ENCODE measurements around the gene ANKLE1.

DNA sequence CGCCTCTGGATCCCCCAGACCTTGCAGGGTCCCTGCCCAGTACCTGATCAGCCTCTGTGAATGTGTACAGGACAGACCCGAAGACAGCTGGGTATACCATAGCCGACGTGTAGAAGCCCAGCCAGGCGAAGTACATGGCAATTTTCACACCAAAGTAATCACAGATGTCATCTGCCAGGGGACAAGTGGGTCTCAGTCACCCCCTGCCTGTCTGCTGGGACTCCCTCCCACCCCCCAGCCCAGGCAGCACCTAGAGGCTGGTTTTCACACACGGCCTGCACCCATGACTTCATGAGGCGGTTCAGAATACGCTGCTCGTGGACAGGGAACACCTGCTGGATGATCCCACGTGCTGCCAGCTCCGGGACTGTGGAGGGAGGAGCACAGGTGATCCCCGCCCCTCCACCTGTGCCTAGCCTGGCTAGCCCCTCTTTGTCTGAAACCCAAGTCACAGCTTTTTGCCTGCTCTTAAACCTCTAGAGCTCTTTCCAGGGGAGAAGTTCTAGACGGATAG lies 49.4 kb downstream of the ANKLE1 start:
- TF ChIP-seq, protein P1, sequence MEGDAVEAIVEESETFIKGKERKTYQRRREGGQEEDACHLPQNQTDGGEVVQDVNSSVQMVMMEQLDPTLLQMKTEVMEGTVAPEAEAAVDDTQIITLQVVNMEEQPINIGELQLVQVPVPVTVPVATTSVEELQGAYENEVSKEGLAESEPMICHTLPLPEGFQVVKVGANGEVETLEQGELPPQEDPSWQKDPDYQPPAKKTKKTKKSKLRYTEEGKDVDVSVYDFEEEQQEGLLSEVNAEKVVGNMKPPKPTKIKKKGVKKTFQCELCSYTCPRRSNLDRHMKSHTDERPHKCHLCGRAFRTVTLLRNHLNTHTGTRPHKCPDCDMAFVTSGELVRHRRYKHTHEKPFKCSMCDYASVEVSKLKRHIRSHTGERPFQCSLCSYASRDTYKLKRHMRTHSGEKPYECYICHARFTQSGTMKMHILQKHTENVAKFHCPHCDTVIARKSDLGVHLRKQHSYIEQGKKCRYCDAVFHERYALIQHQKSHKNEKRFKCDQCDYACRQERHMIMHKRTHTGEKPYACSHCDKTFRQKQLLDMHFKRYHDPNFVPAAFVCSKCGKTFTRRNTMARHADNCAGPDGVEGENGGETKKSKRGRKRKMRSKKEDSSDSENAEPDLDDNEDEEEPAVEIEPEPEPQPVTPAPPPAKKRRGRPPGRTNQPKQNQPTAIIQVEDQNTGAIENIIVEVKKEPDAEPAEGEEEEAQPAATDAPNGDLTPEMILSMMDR (IDR thresholded peaks at IDR 0.05; ENCODE audit: extremely low read depth in 1 of 2, insufficient read depth in 1 of 2, low read depth in 1 of 2, low read length in 2 of 2), result no peak
- no peak for TF ChIP-seq POLR2AphosphoS5 (IDR thresholded peaks at IDR 0.05; ENCODE audit: insufficient read depth, low read depth, low read length)
- no peak for TF ChIP-seq POLR2A (IDR thresholded peaks at IDR 0.05; ENCODE audit: low read depth, low read length)
- TF ChIP-seq EZH2 (IDR thresholded peaks at IDR 0.05; ENCODE audit: borderline replicate concordance, low read depth, low read length, severe bottlenecking), result no peak
- TF ChIP-seq, protein P2, sequence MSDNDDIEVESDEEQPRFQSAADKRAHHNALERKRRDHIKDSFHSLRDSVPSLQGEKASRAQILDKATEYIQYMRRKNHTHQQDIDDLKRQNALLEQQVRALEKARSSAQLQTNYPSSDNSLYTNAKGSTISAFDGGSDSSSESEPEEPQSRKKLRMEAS (IDR thresholded peaks at IDR 0.05; ENCODE audit: insufficient read depth, insufficient read length), result no peak
- no peak for TF ChIP-seq FOS (IDR thresholded peaks at IDR 0.05; ENCODE audit: borderline replicate concordance, insufficient read depth, low read length)
- TF ChIP-seq GATA2 (IDR thresholded peaks at IDR 0.05; ENCODE audit: insufficient read depth, insufficient read length, low read depth, low read length), result no peak
- TF ChIP-seq MYC (IDR thresholded peaks at IDR 0.05; ENCODE audit: low read depth, low read length), result no peak
- no peak for TF ChIP-seq JUN (IDR thresholded peaks at IDR 0.05; ENCODE audit: borderline replicate concordance, insufficient read depth, insufficient read length, low read depth)
